GM12872 (cell line): ENCODE results near the gene NCOA5.

Source experiments
- TF ChIP-seq, protein P1 (sequence below): IDR thresholded peaks from 3 replicates; pipeline ENCODE4 v1.5.1; 2011; ENCODE audit warnings: low read depth, mild to moderate bottlenecking, low read length, moderate library complexity; ENCODE audit not compliant: insufficient read depth

NCOA5 gene

DNA sequence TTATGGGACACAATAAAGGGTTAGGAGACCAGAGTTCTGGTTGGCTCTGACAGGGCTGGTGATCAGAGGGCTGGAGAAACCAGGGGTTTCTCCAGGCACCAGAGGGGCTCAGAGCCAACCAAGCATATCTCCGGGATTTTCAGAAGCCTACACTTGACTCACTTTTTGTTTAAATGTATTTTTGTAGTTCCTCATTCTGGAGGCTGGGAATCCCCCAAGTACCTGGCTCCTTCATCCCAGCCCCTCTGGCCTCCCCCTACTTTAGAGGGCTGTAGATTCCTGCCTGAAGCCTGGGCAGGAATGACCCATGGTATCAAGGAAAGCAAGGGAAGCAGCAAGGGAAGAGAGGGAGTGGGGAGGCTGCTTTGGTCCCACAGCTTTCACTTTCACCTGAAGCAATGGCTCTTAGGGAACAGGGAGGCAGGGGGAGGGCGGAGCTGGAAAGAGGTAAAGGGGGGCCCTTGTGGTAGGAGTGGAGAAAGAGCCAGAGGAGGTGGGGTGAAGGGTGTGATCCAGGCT lies 29.3 kb upstream of the NCOA5 start:
- TF ChIP-seq, protein P1, sequence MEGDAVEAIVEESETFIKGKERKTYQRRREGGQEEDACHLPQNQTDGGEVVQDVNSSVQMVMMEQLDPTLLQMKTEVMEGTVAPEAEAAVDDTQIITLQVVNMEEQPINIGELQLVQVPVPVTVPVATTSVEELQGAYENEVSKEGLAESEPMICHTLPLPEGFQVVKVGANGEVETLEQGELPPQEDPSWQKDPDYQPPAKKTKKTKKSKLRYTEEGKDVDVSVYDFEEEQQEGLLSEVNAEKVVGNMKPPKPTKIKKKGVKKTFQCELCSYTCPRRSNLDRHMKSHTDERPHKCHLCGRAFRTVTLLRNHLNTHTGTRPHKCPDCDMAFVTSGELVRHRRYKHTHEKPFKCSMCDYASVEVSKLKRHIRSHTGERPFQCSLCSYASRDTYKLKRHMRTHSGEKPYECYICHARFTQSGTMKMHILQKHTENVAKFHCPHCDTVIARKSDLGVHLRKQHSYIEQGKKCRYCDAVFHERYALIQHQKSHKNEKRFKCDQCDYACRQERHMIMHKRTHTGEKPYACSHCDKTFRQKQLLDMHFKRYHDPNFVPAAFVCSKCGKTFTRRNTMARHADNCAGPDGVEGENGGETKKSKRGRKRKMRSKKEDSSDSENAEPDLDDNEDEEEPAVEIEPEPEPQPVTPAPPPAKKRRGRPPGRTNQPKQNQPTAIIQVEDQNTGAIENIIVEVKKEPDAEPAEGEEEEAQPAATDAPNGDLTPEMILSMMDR = no peak

- TF ChIP-seq, protein P1 = no peak
Observed at GRCh38 chr20:46118481-46119020, 28.8 kb upstream of the NCOA5 start.

GRCh38 chr20:46117704-46118467 lies 28.1 kb upstream of the NCOA5 start, which contains the start of gene CD40:
TSS of gene CD40 (plus strand) at chr20:46118314. CDS start at chr20:46118344, 30 bp downstream.
- TF ChIP-seq, protein P1 = no peak

- TF ChIP-seq, protein P1 = no peak
Observed at GRCh38 chr20:46114449-46114848, 24.7 kb upstream of the NCOA5 start.

DNA sequence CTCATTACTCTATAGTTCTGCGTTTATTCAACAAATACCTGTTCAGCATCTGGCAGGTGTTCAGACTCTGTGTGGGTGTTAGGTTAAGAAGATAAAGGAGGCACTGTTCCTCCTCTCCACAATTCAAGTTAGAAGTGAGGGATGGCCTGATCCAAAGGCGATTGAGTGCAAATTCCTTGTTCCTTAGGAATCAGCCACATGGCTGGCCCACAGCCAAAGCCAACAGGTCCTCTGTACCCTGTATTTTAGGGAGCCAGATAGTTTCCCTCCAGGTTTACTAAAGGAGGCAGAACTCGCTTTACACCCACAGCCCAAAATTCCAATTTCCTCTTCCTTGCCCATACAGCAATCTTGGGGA lies 23.3 kb upstream of the NCOA5 start:
- TF ChIP-seq, protein P1 = no peak

- TF ChIP-seq, protein P1 = no peak
Observed at GRCh38 chr20:46112430-46113112, 22.8 kb upstream of the NCOA5 start.

DNA sequence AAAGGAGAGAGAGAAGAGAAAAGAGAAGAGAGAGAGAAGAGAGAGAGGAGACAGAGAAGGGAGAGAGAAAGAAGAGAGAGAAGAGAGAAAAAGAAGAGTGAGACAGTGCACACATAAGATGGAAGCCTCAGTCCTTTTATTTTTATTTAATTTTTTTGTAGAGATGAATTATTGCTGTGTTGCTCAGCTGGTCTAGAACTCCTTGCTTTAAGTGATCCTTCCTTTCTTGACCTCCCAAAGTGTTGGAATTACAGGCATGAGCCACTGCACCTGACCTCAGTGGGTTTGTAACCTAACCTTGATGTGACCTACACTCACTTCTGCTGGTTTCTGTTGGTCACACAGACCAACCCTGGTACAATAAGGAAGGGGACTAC lies 22.1 kb upstream of the NCOA5 start:
- TF ChIP-seq, protein P1 = no peak
